ENCODE data around the gene ADA. TPM values are rescaled to one million over a fixed set of nuclear protein-coding genes. Genes with fewer than 3 reads are reported as not detected.

ADA gene
- total and polyA plus RNA-seq, 9 of the 15 experiments (the other 6 are each of a cell fraction or from before 2014, with no cell fraction given): 2.4 to 26.1 (median 5.3) TPM

GRCh38 chr20:44651684-44652423 lies at the start of gene ADA (continued):
- TF ChIP-seq ETS1 (conservative IDR thresholded peaks at IDR 0.05; ENCODE audit: control insufficient read depth, low read depth, low read length): peak; percentile 48; the same call in 1 of the 2 replicates
- no peak for TF ChIP-seq MYNN (IDR thresholded peaks at IDR 0.05)
- TF ChIP-seq MYNN (CRISPR knock-in tag; IDR thresholded peaks at IDR 0.05): no peak
- no peak for TF ChIP-seq TEAD2 (tag; IDR thresholded peaks at IDR 0.05)
- TF ChIP-seq ZNF23 (CRISPR knock-in tag; IDR thresholded peaks at IDR 0.05): no peak
- TF ChIP-seq NRF1 (conservative IDR thresholded peaks at IDR 0.05 in 1 of 2, IDR thresholded peaks at IDR 0.05 in 1 of 2): 0 out of 4 replicates have a peak, but pooled peaks of 1 of the 2 experiments have one; percentile 15
- no peak for TF ChIP-seq ZNF316 (IDR thresholded peaks at IDR 0.05)
- TF ChIP-seq CTCFL (IDR thresholded peaks at IDR 0.05; ENCODE audit: borderline replicate concordance, insufficient read depth, low read depth, low read length, poor library complexity, severe bottlenecking): no peak
- no peak for TF ChIP-seq TAF7 (tag; IDR thresholded peaks at IDR 0.05)
- no peak for TF ChIP-seq ZFP91 (CRISPR knock-in tag; IDR thresholded peaks at IDR 0.05)
- no peak for TF ChIP-seq SRF (CRISPR knock-in tag; IDR thresholded peaks at IDR 0.05)
- TF ChIP-seq ELF4 (CRISPR knock-in tag; IDR thresholded peaks at IDR 0.05): no peak
- no peak for TF ChIP-seq HNRNPH1 (optimal IDR thresholded peaks at IDR 0.05; ENCODE audit: low read depth, low read length)
- TF ChIP-seq TBP (optimal IDR thresholded peaks at IDR 0.05; ENCODE audit: low read depth, low read length): peak; percentile 20
- no peak for TF ChIP-seq NELFE (IDR thresholded peaks at IDR 0.05; ENCODE audit: insufficient read depth, insufficient read length)
- peak; percentile 72 for TF ChIP-seq PRDM10 (IDR thresholded peaks at IDR 0.05; ENCODE audit: partially characterized antibody)
- 0 out of 2 replicates have a peak, but pooled peaks have one; percentile 16 for TF ChIP-seq POLR2G (IDR thresholded peaks at IDR 0.05; ENCODE audit: low read depth, low read length)
